ENCODE results near the gene SLC4A4.

DNA sequence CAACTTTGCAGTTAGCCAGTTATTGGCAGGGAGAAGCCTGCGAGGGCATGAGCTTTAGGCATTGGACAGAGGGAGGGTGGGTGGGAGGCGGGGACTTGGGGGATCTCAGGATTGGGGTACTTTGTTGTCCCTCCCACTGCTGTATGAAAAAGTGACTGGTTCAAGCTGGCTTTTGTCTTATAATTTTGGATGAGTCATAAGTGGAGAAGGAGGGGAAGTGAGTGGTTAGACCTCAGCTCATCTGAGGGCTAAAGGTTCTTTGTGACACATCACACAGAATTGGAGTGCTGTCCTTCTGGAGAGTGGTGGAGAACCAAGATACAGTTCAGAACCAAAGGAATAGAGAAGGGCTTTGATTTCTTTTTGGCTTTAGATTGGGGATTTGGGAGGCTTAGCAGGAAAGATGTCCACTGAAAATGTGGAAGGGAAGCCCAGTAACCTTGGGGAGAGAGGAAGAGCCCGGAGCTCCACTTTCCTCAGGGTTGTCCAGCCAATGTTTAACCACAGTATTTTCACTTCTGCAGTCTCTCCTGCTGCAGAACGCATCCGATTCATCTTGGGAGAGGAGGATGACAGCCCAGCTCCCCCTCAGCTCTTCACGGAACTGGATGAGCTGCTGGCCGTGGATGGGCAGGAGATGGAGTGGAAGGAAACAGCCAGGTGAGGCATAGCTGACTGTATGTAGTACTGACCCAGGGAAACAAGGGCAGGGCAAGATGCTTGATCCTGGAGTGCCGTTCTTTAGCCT, at the start of gene SLC4A4:
- TF ChIP-seq, protein P1, sequence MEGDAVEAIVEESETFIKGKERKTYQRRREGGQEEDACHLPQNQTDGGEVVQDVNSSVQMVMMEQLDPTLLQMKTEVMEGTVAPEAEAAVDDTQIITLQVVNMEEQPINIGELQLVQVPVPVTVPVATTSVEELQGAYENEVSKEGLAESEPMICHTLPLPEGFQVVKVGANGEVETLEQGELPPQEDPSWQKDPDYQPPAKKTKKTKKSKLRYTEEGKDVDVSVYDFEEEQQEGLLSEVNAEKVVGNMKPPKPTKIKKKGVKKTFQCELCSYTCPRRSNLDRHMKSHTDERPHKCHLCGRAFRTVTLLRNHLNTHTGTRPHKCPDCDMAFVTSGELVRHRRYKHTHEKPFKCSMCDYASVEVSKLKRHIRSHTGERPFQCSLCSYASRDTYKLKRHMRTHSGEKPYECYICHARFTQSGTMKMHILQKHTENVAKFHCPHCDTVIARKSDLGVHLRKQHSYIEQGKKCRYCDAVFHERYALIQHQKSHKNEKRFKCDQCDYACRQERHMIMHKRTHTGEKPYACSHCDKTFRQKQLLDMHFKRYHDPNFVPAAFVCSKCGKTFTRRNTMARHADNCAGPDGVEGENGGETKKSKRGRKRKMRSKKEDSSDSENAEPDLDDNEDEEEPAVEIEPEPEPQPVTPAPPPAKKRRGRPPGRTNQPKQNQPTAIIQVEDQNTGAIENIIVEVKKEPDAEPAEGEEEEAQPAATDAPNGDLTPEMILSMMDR (IDR thresholded peaks at IDR 0.05): no peak
- TF ChIP-seq, protein P2, sequence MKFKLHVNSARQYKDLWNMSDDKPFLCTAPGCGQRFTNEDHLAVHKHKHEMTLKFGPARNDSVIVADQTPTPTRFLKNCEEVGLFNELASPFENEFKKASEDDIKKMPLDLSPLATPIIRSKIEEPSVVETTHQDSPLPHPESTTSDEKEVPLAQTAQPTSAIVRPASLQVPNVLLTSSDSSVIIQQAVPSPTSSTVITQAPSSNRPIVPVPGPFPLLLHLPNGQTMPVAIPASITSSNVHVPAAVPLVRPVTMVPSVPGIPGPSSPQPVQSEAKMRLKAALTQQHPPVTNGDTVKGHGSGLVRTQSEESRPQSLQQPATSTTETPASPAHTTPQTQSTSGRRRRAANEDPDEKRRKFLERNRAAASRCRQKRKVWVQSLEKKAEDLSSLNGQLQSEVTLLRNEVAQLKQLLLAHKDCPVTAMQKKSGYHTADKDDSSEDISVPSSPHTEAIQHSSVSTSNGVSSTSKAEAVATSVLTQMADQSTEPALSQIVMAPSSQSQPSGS (CRISPR knock-in tag; IDR thresholded peaks at IDR 0.05; ENCODE audit: borderline replicate concordance, low read depth): no peak
- TF ChIP-seq, protein P3, sequence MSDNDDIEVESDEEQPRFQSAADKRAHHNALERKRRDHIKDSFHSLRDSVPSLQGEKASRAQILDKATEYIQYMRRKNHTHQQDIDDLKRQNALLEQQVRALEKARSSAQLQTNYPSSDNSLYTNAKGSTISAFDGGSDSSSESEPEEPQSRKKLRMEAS (CRISPR knock-in tag; IDR thresholded peaks at IDR 0.05): no peak
- TF ChIP-seq, protein P4, sequence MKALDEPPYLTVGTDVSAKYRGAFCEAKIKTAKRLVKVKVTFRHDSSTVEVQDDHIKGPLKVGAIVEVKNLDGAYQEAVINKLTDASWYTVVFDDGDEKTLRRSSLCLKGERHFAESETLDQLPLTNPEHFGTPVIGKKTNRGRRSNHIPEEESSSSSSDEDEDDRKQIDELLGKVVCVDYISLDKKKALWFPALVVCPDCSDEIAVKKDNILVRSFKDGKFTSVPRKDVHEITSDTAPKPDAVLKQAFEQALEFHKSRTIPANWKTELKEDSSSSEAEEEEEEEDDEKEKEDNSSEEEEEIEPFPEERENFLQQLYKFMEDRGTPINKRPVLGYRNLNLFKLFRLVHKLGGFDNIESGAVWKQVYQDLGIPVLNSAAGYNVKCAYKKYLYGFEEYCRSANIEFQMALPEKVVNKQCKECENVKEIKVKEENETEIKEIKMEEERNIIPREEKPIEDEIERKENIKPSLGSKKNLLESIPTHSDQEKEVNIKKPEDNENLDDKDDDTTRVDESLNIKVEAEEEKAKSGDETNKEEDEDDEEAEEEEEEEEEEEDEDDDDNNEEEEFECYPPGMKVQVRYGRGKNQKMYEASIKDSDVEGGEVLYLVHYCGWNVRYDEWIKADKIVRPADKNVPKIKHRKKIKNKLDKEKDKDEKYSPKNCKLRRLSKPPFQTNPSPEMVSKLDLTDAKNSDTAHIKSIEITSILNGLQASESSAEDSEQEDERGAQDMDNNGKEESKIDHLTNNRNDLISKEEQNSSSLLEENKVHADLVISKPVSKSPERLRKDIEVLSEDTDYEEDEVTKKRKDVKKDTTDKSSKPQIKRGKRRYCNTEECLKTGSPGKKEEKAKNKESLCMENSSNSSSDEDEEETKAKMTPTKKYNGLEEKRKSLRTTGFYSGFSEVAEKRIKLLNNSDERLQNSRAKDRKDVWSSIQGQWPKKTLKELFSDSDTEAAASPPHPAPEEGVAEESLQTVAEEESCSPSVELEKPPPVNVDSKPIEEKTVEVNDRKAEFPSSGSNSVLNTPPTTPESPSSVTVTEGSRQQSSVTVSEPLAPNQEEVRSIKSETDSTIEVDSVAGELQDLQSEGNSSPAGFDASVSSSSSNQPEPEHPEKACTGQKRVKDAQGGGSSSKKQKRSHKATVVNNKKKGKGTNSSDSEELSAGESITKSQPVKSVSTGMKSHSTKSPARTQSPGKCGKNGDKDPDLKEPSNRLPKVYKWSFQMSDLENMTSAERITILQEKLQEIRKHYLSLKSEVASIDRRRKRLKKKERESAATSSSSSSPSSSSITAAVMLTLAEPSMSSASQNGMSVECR (CRISPR knock-in tag; IDR thresholded peaks at IDR 0.05; ENCODE audit: borderline replicate concordance): no peak
- TF ChIP-seq ZNF138 (CRISPR knock-in tag; conservative IDR thresholded peaks at IDR 0.05): no peak
- TF ChIP-seq TCF7 (CRISPR knock-in tag; IDR thresholded peaks at IDR 0.05; ENCODE audit: low read depth): no peak
- no peak for TF ChIP-seq IRF2 (CRISPR knock-in tag; IDR thresholded peaks at IDR 0.05; ENCODE audit: borderline replicate concordance, low read depth)
- TF ChIP-seq FOXP1 (CRISPR knock-in tag; IDR thresholded peaks at IDR 0.05; ENCODE audit: borderline replicate concordance): no peak
- no peak for TF ChIP-seq ELF4 (CRISPR knock-in tag; IDR thresholded peaks at IDR 0.05; ENCODE audit: low read depth)
- TF ChIP-seq JUN (CRISPR knock-in tag; IDR thresholded peaks at IDR 0.05): no peak
- TF ChIP-seq ZBTB21 (CRISPR knock-in tag; IDR thresholded peaks at IDR 0.05; ENCODE audit: borderline replicate concordance): no peak
- TF ChIP-seq, protein P5, sequence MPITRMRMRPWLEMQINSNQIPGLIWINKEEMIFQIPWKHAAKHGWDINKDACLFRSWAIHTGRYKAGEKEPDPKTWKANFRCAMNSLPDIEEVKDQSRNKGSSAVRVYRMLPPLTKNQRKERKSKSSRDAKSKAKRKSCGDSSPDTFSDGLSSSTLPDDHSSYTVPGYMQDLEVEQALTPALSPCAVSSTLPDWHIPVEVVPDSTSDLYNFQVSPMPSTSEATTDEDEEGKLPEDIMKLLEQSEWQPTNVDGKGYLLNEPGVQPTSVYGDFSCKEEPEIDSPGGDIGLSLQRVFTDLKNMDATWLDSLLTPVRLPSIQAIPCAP (CRISPR knock-in tag; IDR thresholded peaks at IDR 0.05): no peak
